Measurements from ENCODE around the gene PTPRCAP.

- TF ChIP-seq, protein P1, sequence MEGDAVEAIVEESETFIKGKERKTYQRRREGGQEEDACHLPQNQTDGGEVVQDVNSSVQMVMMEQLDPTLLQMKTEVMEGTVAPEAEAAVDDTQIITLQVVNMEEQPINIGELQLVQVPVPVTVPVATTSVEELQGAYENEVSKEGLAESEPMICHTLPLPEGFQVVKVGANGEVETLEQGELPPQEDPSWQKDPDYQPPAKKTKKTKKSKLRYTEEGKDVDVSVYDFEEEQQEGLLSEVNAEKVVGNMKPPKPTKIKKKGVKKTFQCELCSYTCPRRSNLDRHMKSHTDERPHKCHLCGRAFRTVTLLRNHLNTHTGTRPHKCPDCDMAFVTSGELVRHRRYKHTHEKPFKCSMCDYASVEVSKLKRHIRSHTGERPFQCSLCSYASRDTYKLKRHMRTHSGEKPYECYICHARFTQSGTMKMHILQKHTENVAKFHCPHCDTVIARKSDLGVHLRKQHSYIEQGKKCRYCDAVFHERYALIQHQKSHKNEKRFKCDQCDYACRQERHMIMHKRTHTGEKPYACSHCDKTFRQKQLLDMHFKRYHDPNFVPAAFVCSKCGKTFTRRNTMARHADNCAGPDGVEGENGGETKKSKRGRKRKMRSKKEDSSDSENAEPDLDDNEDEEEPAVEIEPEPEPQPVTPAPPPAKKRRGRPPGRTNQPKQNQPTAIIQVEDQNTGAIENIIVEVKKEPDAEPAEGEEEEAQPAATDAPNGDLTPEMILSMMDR (IDR thresholded peaks at IDR 0.05) = no peak
- TF ChIP-seq YY1 (IDR thresholded peaks at IDR 0.05; ENCODE audit: low read depth) (no peak), POLR2AphosphoS5 (IDR thresholded peaks at IDR 0.05; ENCODE audit: low read depth, low read length) (no peak), GABPA (IDR thresholded peaks at IDR 0.05; ENCODE audit: low read depth) (no peak), EP300 (IDR thresholded peaks at IDR 0.05; ENCODE audit: borderline replicate concordance in 1 of 2, low read depth in 1 of 2, low read length in 1 of 2) (no peak), TAF1 (IDR thresholded peaks at IDR 0.05; ENCODE audit: borderline replicate concordance, low read depth, low read length) (no peak), RFX5 (IDR thresholded peaks at IDR 0.05; ENCODE audit: low read length) (no peak), EZH2phosphoT487 (IDR thresholded peaks at IDR 0.05; ENCODE audit: borderline replicate concordance, low read depth) (no peak), RAD21 (IDR thresholded peaks at IDR 0.05; ENCODE audit: low read length) (no peak), RCOR1 (IDR thresholded peaks at IDR 0.05; ENCODE audit: low read length) (no peak), SIN3A (IDR thresholded peaks at IDR 0.05; ENCODE audit: borderline replicate concordance, low read depth, low read length) (no peak), TEAD4 (IDR thresholded peaks at IDR 0.05; ENCODE audit: borderline replicate concordance, insufficient read depth) (no peak)
These were observed 14.9 kb upstream of the PTPRCAP start, which contains the start of gene GPR152 for GRCh38 chr11:67452141-67452952.
